H9 (cell line): ENCODE results near the gene GAB3. TPM values are rescaled to one million over a fixed set of nuclear protein-coding genes. Genes with fewer than 3 reads are reported as not detected.

Experiments used
- DNase-seq: peaks from one replicate; pipeline ENCODE4 v3.0.0-alpha.2; 2017
- H2AFZ ChIP-seq: one replicate; pipeline ENCODE4 v1.6.1; 2013; ENCODE audit warnings: mild to moderate bottlenecking, low read length, control low read depth, moderate library complexity
- H2AK5ac ChIP-seq: 2 replicates; pipeline ENCODE4 v1.6.1; 2013; ENCODE audit warnings: low read length, control low read depth, mixed read lengths; ENCODE audit not compliant: insufficient read length
- H2BK120ac ChIP-seq: one replicate; pipeline ENCODE4 v1.6.1; 2013; ENCODE audit warnings: low read depth, mild to moderate bottlenecking, low read length, control low read depth, inconsistent platforms; ENCODE audit not compliant: poor library complexity, severe bottlenecking
- H2BK12ac ChIP-seq: 2 replicates; pipeline ENCODE4 v1.6.1; 2013; ENCODE audit warnings: low read length, control low read depth, mixed read lengths, low read depth; ENCODE audit not compliant: insufficient read length
- H2BK15ac ChIP-seq: 2 replicates; pipeline ENCODE4 v1.6.1; 2013; ENCODE audit warnings: low read depth, low read length, control low read depth
- H2BK20ac ChIP-seq: one replicate; pipeline ENCODE4 v1.6.1; 2013; ENCODE audit warnings: low read depth, mild to moderate bottlenecking, low read length, control low read depth, inconsistent platforms; ENCODE audit not compliant: poor library complexity, severe bottlenecking
- H2BK5ac ChIP-seq: 2 replicates; pipeline ENCODE4 v1.6.1; 2013; ENCODE audit warnings: low read length, control low read depth, mixed read lengths; ENCODE audit not compliant: insufficient read length
- H3K14ac ChIP-seq: 2 replicates; pipeline ENCODE4 v1.6.1; 2013; ENCODE audit warnings: low read length, control low read depth; ENCODE audit not compliant: insufficient read depth
- H3K18ac ChIP-seq: 2 replicates; pipeline ENCODE4 v1.6.1; 2013; ENCODE audit warnings: low read depth, mild to moderate bottlenecking, mixed read lengths, low read length, control low read depth; ENCODE audit not compliant: insufficient read length
- H3K23ac ChIP-seq: 2 replicates; pipeline ENCODE4 v1.6.1; 2013; ENCODE audit warnings: low read length, control low read depth, mixed read lengths, low read depth; ENCODE audit not compliant: insufficient read length
- H3K23me2 ChIP-seq: 2 replicates; pipeline ENCODE4 v1.6.1; 2013; ENCODE audit warnings: low read depth, mild to moderate bottlenecking, mixed read lengths, low read length, control low read depth; ENCODE audit not compliant: insufficient read length, poor library complexity, severe bottlenecking
- H3K27ac ChIP-seq: 2 replicates; pipeline ENCODE4 v1.5.1; 2013; ENCODE audit warnings: low read length, control low read depth, mixed read lengths, low read depth; ENCODE audit not compliant: insufficient read length
- H3K27me3 ChIP-seq: 2 replicates; pipeline ENCODE4 v1.6.1; 2013; ENCODE audit warnings: low read length, control low read depth, inconsistent platforms; ENCODE audit not compliant: insufficient read depth
- H3K4ac ChIP-seq: 2 replicates; pipeline ENCODE4 v1.6.1; 2013; ENCODE audit warnings: low read depth, mild to moderate bottlenecking, control low read depth, inconsistent platforms, low read length, moderate library complexity
- H3K4me1 ChIP-seq: 2 replicates; pipeline ENCODE4 v1.6.1; 2013; ENCODE audit warnings: low read length, control low read depth, inconsistent platforms; ENCODE audit not compliant: insufficient read depth
- H3K4me2 ChIP-seq: 2 replicates; pipeline ENCODE4 v1.6.1; 2013; ENCODE audit warnings: low read length, control low read depth, mixed read lengths; ENCODE audit not compliant: insufficient read length, insufficient read depth
- H3K56ac ChIP-seq: 2 replicates; pipeline ENCODE4 v1.6.1; 2013; ENCODE audit warnings: low read depth, mild to moderate bottlenecking, mixed read lengths, low read length, control low read depth; ENCODE audit not compliant: insufficient read length
- H3K79me1 ChIP-seq: 2 replicates; pipeline ENCODE4 v1.6.1; 2013; ENCODE audit warnings: low read depth, mild to moderate bottlenecking, moderate library complexity, low read length, control low read depth, inconsistent platforms; ENCODE audit not compliant: insufficient read depth, poor library complexity, severe bottlenecking
- H3K79me2 ChIP-seq: 2 replicates; pipeline ENCODE4 v1.6.1; 2013; ENCODE audit warnings: low read length, control low read depth, inconsistent platforms; ENCODE audit not compliant: insufficient read depth
- H3K9ac ChIP-seq: 2 replicates; pipeline ENCODE4 v1.6.1; 2013; ENCODE audit warnings: low read length, control low read depth, mixed read lengths; ENCODE audit not compliant: insufficient read length; ENCODE audit errors: extremely low read depth
- H3K9me3 ChIP-seq: one replicate; pipeline ENCODE4 v1.6.1; 2013; ENCODE audit warnings: low read depth, low read length, inconsistent platforms; ENCODE audit not compliant: control insufficient read depth
- H3T11ph ChIP-seq: one replicate; pipeline ENCODE4 v1.6.1; 2013; ENCODE audit warnings: mild to moderate bottlenecking, low read length, control low read depth, inconsistent platforms
- H4K20me1 ChIP-seq: one replicate; pipeline ENCODE4 v1.6.1; 2013; ENCODE audit not compliant: control insufficient read depth, insufficient read length, insufficient read depth
- H4K5ac ChIP-seq: 2 replicates; pipeline ENCODE4 v1.6.1; 2013; ENCODE audit warnings: low read depth, mild to moderate bottlenecking, mixed read lengths, low read length, control low read depth; ENCODE audit not compliant: insufficient read length
- H4K8ac ChIP-seq: replicated peaks from 2 replicates; pipeline ENCODE4 v1.6.1; 2013; ENCODE audit warnings: low read length, control low read depth, mixed read lengths, low read depth; ENCODE audit not compliant: insufficient read length
- H4K91ac ChIP-seq: 2 replicates; pipeline ENCODE4 v1.6.1; 2013; ENCODE audit warnings: low read depth, mild to moderate bottlenecking, moderate library complexity, mixed read lengths, low read length, control low read depth; ENCODE audit not compliant: insufficient read length
- H3K27ac Mint-ChIP-seq, 3 experiments: 2 replicates in 2 of 3; 3 replicates in 1 of 3; pipeline ENCODE4 v1.8.0; 2020 to 2021; ENCODE audit warnings: mixed read lengths in 3 of 3, mild to moderate bottlenecking in 1 of 3, moderate library complexity in 1 of 3
- H3K27me3 Mint-ChIP-seq: 2 replicates; pipeline ENCODE4 v1.8.0; 2021; ENCODE audit warnings: low read depth, mild to moderate bottlenecking, moderate library complexity, mixed read lengths
- H3K36me3 Mint-ChIP-seq, 3 experiments: 2 replicates in 2 of 3; 3 replicates in 1 of 3; pipeline ENCODE4 v1.8.0; 2020 to 2021; ENCODE audit warnings: low read depth in 3 of 3, mixed read lengths in 3 of 3; ENCODE audit not compliant: insufficient read depth in 1 of 3
- H3K4me1 Mint-ChIP-seq, 2 experiments: 2 replicates each; pipeline ENCODE4 v1.8.0; 2020; ENCODE audit warnings: mixed read lengths in 2 of 2
- H3K4me3 Mint-ChIP-seq, 2 experiments: 2 replicates in 1 of 2; 3 replicates in 1 of 2; pipeline ENCODE4 v1.8.0; 2020 to 2021; ENCODE audit warnings: mild to moderate bottlenecking in 2 of 2, mixed read lengths in 2 of 2, moderate library complexity in 1 of 2
- H3K9me3 Mint-ChIP-seq, 2 experiments: 2 replicates in 1 of 2; 3 replicates in 1 of 2; pipeline ENCODE4 v1.8.0; 2020; ENCODE audit warnings: mild to moderate bottlenecking in 2 of 2, mixed read lengths in 2 of 2, moderate library complexity in 1 of 2
- WGBS: extraction: QIAGEN DNeasy Blood & Tissue Kit; methylation state at CpG from one replicate; pipeline ENCODE4 v1.1.7; 2013; ENCODE audit warnings: missing lambda C conversion rate, low lambda C conversion rate, mixed read lengths; ENCODE audit not compliant: insufficient read length; ENCODE audit errors: extremely low coverage; 5-methylcytosine and 5-hydroxymethylcytosine counted together
- total RNA-seq: library from RNA; stranded (reverse); gene quantifications from 2 replicates; pipeline ENCODE4 v1.2.1, GENCODE V29; 2021
- TF ChIP-seq, protein P1 (sequence below): fragments of 200-600 bp; sonication (generic); conservative IDR thresholded peaks from 3 replicates; pipeline ENCODE4 v1.8.0; 2021; ENCODE audit warnings: antibody characterized with exemption, mild to moderate bottlenecking

GAB3 gene
- total RNA-seq, 1 experiment from 2014 or later, result 0.46 TPM

DNA sequence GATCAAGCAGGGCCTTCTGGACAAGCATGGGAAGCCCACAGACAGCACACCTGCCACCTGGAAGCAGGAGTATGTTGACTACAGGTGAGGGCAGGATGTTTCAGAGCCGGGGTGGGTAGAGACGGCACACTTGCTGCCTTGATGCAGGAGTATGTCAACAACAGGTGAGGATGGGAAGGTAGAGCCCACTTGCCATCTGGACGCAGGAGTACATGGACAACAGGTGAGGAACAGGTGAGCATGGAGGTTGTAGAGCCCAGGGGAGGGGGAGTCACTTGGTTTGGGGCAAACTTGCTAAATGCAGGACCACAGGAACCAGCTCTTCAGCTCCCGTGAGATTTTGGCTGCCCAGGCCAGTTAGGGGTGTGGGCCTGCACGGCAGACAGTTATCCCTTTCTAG, 23.7 kb upstream of the GAB3 start:
- TF ChIP-seq, protein P1, sequence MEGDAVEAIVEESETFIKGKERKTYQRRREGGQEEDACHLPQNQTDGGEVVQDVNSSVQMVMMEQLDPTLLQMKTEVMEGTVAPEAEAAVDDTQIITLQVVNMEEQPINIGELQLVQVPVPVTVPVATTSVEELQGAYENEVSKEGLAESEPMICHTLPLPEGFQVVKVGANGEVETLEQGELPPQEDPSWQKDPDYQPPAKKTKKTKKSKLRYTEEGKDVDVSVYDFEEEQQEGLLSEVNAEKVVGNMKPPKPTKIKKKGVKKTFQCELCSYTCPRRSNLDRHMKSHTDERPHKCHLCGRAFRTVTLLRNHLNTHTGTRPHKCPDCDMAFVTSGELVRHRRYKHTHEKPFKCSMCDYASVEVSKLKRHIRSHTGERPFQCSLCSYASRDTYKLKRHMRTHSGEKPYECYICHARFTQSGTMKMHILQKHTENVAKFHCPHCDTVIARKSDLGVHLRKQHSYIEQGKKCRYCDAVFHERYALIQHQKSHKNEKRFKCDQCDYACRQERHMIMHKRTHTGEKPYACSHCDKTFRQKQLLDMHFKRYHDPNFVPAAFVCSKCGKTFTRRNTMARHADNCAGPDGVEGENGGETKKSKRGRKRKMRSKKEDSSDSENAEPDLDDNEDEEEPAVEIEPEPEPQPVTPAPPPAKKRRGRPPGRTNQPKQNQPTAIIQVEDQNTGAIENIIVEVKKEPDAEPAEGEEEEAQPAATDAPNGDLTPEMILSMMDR, result no peak
- H3K56ac ChIP-seq, result no peak overlapping the region
- Mint-ChIP-seq H3K9me3 (peaks cover 75 to 76% of the 10 kb centered on the region in 2 experiments), H3K4me1 (no peaks in the 10 kb centered on the region), H3K27me3 (no peaks in the 10 kb centered on the region; the same call in 1 of the 2 replicates), H3K27ac (no peak overlapping the region), H3K36me3 (peaks cover 64 to 90% (median 75%) of the 10 kb centered on the region in 3 experiments), H3K4me3 (no peak overlapping the region)
- no peak overlapping the region for H3K4ac ChIP-seq
- no peak overlapping the region for H2AFZ ChIP-seq
- H4K8ac ChIP-seq, result no peak overlapping the region
- H2BK15ac ChIP-seq, result no peak overlapping the region
- H3K9ac ChIP-seq, result no peak overlapping the region
- H3K14ac ChIP-seq, result no peak overlapping the region
- H3K9me3 ChIP-seq, result peaks cover 58% of the 10 kb centered on the region
- no peak overlapping the region for H2BK12ac ChIP-seq
- H4K20me1 ChIP-seq, result no peaks in the 10 kb centered on the region
- H3K79me2 ChIP-seq, result no peaks in the 10 kb centered on the region
- WGBS, result no CpG with 5 or more reads among the region's 5 CpGs
- no peak overlapping the region for H2BK120ac ChIP-seq
- H2BK5ac ChIP-seq, result no peak overlapping the region
- H3K27me3 ChIP-seq, result no peaks in the 10 kb centered on the region
- H3K79me1 ChIP-seq, result no peaks in the 10 kb centered on the region
- H4K5ac ChIP-seq, result no peak overlapping the region
- no peak overlapping the region for H4K91ac ChIP-seq
- no peak overlapping the region for H3K4me2 ChIP-seq
- H3T11ph ChIP-seq, result no peak overlapping the region
- H3K4me1 ChIP-seq, result no peaks in the 10 kb centered on the region
- H3K23me2 ChIP-seq, result no peaks in the 10 kb centered on the region
- no peak overlapping the region for H2BK20ac ChIP-seq
- no peak overlapping the region for H3K27ac ChIP-seq
- no peak overlapping the region for H3K18ac ChIP-seq
- no peak for DNase-seq
- no peak overlapping the region for H3K23ac ChIP-seq
- H2AK5ac ChIP-seq, result no peak overlapping the region
